ENCODE results near the gene VHLL.

VHLL gene

DNA sequence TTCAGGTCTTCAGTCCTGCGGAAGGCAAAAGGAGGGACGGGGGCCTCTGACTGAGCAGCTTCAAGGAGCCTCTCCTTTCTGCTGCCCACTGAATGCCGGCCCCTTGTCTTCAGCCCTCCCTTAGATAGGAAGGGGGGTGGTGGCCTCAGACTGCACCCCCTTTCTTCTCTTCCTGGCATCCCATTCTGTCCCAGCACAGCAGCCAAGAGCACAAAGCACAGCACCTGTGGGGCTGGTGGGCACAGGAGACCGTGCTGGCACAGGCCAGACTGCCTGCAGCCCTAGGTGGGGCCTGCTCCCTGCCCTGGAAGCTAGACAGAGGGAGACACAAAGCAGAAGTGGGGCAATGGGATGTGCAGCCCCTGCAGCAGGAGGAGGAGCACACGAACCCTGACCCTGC, 49.5 kb downstream of the VHLL start:
- no peak for DNase-seq
